ENCODE measurements around the gene RERE.

Gene RERE

DNA sequence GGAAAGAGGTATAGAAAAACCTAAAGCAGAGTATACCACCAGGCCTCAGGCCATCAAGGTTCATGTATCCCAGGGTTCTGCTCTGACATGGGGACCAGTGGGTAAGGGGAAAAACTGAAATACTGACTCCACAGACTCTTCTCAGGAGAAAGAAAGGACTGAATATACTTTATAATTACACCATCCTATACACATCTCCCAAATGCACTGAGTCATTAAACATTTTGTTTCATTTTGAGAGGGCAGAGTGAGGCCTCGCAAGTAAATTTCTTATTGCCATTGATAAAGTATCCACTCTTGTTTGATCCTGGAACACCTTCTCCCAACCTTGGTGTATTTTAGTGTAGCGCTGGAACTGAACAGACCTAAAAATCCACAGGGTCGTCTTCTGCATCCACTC is 251.6 kb downstream of the RERE start:
- no peak for DNase-seq

DNA sequence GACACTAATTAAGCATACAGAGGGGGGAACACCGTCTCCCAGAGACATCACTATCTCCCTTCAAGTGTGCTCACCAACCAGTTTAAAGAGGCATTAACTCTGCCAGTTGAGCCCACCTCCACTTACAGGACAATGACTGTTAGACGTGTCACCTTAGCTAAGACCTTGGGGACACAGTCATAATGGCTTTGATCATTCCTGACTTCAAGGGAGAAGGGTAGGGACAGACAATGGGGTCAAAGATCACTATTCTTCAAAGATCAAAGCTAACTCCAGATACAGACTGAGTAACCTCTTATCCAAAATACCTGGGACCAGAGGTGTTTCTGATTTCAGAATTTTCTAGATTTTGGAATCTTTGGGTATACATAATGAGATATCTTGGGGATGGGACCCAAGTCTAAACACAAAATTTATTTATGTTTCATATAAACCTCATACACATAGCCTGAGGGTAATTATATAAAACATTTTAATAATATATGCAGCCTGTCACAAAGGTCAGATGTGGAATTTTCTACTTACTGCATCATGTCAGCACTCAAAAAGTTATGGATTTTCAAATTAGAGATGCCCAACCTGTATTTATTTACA is 253.4 kb downstream of the RERE start:
- DNase-seq, result no peak

DNA sequence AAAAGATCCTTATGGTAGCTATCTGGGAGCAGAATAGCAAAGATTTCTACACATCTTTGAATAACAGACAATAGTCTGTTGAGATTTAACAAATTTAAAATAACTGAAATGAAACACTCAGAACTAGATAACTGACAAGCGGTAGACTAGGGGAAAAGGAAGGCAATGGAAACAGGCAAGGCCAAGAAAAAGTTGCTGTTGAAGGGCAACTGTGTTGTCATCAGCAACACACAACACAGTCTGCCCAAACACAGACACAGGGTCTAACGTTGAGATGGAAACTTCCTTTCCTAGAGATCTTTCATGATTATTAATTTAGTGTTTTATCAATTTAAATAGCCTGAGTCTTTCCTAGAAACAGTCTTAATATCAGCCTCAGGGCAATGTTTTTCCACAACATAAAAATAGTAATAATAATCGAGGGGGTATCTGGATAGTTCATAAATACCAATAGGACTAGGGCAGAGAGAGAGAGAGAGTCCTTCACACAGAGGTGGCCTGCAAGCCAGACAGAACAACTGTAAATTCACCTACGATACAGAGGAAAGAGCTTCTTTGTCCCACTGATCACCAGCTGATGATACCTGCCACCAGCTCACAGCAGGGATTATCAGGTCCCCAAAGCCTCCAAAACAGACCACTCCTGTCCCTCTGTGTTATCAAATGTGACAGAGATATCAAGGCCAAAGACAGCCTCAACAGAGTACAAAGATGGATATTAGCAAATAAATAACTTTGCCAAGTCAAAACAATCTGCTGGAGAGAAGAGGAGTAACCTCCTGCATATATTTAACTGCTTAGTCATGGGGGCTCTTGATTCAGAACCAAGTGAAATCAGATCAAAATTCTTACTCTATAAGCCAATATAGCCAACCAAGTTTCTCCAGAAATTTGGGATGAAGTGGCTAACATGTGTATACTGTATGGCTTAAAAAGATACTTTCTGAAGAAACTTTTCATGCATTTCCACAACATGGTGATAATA is 254.3 kb downstream of the RERE start:
- DNase-seq, result no peak

DNA sequence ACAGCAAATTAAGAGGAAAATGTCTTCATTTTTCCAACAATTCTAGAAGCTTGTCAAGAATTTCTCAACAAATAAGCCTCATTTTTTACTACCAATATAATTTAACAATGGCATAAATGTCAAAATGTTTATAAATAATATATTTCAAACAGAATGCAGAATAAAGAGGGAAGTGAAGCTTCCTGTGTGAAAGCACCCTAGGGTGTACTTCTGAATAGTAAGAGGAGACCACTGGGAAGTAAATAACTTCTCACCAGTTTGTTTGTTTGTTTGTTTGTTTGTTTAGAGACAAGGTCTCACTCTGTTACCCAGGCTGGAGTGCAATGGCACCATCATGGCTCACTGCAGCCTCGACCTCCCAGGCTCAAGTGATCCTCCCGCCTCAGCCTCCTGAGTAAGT is 255.2 kb downstream of the RERE start:
- no peak for DNase-seq

DNA sequence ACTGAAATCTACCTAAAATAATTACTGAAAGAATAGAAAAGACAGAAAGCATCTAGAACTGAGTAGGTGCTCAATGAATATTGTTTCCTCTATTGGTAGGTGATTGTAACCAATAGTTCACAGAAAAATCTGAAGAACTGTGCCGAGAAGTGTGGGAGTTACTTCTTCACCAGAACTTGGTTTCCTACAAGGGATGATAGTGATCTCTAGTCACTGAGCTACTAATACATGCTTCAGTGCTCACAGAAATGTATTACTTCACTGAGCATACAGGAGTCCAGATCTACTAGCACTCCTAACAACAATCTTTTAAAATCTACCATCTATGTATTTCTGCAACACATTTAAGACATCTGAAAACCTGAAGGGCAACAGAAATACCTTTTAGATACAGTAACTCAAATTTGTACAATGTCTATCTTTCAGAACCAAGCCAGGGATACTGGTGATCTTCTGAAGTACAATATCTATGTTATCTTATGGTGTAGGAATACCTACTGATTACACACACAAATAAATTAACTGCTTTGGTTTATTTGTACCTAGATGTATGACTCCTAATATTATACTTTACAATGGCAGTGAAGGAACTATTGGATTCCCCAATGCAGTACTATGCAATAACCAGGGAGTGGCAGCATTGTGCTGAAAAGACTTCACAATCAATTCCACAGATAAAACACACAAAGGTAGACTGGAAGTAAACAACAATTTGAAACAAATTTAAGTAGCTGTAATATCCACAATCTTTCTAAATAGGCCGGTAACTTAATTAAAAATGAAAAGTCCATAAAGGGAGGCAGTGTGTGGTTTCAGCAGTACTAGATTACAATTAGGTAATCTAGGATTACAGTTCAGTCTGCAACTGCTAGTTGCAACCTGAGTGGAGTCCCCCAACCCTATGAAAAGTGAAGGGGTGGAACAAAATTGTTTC is 256.6 kb downstream of the RERE start:
- DNase-seq, result peak; percentile 45

DNA sequence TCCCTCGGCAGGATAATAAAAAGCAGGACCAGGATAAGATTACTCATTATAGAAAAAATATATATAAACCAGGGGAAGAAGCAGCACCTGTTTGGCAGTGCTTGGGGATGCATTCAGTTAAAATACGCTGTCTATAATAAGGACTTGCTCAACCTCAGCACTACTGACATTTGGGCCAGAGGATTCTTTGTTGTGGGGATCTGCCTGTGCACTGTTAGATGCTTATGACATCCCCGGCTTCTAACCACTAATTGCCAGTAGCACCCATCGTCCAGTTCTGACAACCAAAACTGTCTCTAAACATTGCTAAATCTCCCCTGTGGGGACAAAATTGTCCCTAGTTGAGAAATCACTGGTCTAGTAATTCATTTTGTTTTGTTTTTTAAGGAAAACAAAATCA is 257.4 kb downstream of the RERE start:
- no peak for DNase-seq

DNA sequence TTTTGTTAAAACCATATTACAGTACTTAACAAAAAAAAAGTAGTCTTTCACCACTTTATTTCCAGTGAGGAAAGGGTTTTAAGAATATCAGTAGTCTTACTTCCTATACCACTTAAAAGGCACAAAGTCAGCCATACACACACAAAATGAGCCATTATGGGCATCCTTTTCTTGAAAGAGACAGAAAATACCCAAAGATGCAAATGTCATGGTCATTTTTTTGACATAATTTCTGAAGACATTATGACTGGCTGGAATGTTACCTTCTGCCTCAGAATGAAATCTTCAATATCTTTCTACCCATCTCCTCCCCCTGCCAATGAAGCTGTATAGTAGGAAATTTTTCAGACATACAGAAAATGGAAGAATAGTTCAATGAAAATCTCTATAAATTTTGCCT is 261.9 kb downstream of the RERE start:
- no peak for DNase-seq

DNA sequence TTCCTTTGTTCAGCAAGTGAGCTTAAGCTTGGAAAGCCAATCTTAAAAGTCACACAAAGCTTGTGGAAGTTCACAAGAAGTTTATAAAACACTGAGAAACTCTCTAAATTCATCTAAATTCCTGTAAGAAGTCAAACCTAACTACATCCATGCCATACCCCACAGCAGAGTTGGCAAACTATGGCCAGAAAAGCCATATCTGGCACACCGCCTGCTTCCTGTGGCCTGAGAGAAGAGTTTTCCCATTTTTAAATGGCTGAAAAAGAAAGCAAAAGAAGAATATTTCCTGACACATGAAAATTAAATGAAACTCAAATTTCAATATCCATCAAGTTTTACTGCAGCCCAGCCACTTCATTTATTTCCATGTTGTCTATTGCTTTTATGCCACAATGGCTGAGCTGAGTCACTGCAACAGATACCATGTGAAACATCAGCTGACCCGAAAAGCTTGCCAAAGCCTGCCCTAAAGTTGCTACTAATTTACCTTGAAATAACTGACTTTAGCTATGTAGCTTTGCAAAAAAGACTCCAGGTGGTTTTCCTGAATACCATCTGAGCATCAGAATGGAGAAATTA is 262.4 kb downstream of the RERE start:
- DNase-seq, result no peak

DNA sequence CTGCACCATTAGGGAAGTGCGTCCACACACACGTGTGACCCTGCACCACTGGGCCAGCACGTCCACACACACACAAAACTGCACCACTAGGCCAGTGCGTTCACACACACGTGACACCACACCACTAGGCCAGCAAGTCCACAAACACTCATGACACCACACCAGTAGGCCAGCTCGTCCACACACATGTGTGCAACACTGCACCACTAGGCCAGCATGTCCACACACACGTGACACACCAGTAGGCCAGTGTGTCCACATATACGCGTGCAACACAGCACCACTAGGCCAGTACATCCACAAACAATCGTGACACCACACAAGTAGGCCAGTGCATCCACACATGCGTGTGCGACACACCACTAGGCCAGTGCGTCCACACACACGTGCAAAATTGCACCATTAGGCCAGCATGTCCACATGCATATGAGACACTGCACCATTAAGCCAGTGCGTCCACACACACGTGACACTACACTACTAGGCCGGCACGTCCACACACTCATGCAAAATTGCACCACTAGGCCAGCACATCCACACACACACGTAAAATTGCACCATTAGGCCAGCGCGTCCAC is 264.5 kb downstream of the RERE start:
- DNase-seq, result no peak

DNA sequence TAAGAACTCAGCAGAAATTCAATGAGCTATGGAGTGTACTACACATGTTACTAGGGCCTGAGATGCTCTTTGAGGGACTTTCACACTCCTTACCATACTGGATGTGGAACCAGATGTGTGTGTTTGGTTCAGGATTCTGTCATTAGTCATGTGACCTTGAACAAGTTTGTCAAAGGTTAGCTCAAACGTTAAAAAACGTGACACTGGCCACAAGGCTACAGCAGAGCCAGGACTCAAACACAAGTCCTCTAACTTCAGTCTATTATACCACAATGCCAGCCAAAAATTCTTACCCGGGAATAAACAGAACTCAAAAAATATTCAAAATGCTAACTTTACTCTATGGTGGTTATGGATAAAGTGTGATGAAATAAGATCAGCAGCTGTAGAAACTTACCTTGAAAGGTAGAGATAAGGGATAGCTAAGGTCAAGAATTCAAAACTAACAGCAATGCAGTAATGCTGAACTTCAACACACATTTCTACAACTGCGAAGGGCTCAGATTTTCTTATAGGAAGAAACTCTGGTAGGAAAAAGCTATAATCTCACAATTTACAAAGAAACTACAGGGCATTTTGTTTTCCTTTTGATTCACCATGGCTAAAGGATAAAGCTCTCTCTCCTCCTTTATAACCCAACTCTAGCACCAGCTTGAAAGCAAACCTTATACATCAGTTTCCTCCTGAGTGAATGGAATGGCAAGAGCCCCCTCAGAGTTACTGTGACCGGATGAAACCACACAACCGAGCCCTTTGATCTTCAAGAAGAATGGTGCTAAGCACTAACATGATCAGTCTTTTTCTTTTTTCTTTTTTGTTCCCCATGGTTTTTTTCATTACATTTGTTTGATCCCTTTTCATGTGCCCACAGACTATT is 265.6 kb downstream of the RERE start:
- no peak for DNase-seq

DNA sequence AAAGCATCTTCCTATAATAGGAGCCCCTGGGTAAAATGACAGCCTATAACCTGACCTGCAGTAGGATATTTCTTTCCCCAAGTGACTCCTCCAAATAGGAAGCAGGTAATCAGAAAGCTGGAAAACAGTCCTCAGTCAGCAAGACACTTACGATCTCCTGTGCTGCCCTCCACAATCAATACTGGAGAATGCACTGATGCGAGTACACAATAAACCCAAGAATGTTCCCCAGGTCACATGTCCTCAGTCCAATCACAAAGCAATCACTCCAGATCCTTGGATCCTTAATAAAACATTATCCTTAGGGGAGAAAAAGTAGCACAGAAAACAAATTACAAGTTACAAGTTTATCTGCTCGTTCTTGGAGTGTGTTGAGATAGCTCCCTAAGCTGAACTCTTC is 266.4 kb downstream of the RERE start:
- DNase-seq, result no peak

DNA sequence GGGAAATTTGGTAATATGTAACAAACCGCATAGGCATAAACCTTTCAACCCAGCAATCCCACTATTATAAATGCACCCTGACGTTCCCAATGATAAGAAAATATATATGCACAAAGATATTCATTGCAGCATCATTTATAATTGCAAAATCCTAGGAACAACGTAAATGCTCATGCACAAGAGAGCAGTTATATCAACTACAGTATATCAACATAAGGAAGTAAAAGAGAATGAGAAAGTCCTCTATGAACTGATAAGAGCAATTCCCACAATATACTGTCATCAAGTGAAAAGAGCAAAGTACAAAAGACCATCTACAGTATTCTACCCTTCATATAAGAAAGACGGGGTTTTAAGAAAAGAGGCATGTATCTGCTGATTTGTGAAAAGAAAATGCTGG is 269.6 kb downstream of the RERE start:
- no peak for DNase-seq

DNA sequence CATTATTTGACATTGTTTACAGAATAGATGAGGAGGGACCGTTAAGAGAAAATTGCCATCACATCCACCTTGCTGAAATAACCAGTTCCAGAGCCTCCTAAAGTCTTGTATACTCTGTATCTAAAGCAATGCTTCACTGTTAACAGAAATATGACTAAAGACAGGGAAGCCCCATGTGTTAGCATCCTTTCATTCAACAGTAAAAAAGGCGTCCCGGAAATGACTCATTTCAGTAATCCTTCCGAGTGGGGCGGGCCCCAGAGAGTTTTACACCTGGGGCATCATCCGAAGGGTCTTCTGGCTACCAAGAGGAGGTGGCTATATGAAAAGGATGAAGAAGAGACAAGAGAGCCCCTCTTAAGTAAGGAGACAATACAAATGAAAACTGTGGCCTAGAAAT is 272.4 kb downstream of the RERE start:
- DNase-seq, result peak; percentile 13

DNA sequence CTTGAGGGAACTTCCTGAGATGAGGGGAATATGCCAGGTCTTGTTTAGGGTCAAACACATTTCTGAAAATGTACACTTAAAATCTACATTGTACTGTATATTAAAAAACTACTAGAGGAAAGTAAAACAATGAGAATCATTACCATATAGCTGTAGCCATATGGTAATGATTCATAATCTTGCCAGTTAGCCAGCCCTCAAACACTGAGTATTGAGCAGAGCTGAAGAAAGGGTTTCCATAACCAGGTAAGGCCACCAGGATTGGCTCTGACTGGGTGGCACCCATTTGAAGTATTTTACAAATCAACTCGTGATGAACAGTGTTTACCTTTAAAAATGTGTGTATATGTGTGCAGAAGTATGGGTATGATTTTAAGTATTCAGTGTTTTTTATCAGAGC is 272.8 kb downstream of the RERE start:
- no peak for DNase-seq

DNA sequence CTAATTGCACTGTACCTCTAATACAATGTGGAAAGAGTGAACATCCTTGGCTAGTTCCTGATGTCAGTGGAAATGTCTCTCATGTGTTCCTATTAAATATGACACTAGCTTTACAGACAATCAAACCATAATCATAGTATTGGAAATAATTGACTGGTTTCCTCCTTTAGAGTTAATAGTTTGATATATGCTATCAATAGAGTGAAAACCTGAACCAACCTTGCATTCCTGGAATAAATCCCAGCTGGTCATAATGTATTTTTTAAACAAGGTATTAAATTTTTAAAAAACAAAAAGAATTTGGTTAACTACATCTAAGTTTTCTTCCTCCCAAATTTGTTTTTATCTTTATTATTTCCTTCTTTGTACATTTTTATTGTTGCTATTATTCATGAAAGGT is 273.5 kb downstream of the RERE start:
- DNase-seq, result no peak

DNA sequence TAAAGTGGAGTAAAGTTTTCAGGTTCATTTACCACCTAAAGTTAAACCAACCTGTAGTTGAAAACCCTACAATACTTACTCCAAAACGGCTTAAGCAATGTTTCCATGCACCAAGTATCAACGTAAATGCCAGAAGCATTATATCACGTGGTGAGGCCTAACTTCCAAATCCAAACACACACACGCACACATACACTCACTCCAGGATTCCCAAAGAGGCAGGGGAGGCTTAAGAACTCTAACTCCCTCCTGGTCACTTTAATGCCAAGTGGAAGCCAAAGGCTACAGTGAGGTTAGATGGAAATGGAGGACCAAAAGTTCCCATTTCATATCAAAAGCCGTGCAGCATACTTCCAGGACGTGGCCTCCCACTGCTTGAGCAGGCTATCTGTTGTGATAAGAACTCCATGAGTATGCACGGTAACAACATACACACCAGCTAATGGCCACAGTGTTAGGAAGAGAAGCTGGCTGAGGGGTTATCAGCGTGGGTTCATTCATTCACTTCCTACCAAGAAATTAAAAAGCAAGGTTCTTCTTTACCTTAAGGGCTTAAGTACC is 275.4 kb downstream of the RERE start:
- no peak for DNase-seq

DNA sequence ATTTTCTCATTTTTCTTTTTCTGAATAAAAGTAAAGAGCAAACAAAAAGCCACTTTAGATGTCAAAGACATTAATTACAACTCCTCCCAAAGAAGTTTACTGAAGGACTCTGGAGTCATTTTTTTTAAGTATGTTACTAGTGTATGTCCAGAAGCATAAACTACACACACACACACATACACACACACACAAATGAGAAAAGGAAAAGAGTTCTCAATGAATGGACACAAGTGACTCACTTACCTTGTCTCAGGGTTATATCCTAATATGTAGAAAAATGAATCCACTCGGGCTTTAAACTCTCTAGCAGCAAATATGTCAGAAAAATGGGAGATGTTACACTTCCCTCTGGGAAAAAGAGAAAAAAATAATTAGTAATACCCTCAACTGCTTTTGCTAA is 276.5 kb downstream of the RERE start:
- no peak for DNase-seq

DNA sequence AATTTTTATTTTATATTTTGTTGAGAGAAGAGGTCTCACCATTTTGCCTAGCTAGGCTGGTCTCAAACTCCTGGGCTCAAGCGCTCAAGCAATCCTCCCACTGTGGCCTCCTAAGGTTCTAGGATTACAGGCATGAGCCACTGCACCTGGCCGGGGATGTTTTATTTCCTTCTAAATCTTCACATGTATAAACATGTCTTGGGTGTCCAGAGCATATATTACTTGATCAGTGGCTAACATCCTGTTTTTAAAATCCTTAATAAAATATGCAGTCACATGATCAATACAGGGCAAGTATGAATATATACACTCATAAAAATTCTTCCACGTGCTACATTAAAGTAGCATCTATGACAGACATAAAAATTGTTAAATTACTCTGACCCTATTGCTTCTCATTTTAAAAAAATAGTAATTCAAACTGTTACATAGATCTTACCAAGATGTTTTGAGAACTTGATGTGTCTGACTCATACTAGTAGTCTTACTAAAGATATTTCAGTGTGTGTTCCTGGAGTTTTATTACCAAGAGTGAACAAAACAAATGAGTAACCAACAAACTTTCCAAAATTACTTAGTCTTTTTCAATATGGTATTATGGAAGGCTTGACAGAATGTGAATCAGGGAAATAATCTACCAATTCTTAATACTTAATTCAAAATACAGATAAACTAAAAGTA is 277.0 kb downstream of the RERE start:
- DNase-seq, result no peak

DNA sequence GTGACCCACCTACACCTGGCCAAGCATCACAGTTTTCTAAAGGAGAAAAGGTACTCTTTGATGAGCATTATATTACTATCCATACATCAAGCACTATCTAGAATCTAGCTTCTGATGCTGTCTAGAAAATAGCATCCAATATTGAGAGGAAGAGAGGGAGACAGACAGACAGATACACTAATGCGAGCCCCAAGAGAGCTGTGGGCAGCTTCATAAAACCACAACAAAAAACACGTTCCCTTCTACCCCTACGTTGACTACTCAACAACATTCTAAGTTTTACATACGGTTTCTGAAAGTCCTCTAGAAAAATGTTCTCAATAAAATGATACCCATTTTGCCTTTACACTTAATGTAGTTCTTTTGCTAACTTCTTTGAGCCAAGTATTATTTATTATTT is 277.8 kb downstream of the RERE start:
- no peak for DNase-seq

DNA sequence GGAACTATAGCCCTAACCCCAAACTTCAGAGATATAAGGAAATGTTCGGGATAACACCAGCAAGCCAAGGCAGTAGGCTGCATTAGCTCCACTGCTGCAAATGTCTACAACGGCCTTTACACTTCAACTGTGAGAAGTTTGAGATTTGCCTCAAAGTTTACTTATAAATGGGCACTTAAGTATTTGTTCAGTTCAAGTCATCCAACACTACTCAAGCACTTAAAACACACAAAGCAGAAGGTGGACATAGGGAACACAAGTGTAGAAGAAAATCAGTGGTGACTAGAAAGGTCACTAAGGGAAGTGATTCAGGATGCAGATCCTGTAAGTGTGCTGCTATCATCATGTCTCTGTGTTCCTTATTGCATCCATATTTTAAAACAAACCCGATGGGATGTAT is 278.9 kb downstream of the RERE start:
- DNase-seq, result no peak

DNA sequence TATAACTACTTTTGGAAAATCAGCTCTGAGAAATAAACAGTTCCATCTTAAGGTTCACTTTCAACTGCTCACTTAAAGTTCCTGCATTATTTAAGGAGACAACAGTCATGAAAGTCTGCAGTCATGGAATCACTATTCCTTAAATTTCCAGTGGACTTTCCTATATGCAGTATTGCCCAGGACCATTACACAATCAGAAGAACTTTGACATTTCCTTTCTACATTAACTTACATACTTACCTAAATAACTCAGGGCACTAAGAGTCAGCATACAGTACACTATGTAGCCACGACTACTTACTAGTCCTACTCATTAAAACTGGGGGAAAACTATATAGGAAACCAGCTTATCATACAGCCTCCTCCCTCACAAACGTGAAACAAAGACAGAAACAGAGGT is 279.4 kb downstream of the RERE start:
- no peak for DNase-seq

All from CD4-positive, alpha-beta T cell treated with Interleukin-17A for 4 hours (primary cell).